Testis (tissue), 2 donors: ENCODE measurements around the gene POLQ.

Source experiments
- POLR2A ChIP-seq: fragments of 450-650 bp; IDR thresholded peaks from one replicate; pipeline ENCODE4 v1.6.1; 2017; ENCODE audit warnings: antibody characterized with exemption, mild to moderate bottlenecking, moderate library complexity
- TF ChIP-seq, protein P1 (sequence below), 3 experiments: fragments of 450-650 bp in 2 of 3; fragments of 200-600 bp in 1 of 3; sonication (generic) in 1 of 3; IDR thresholded peaks; one replicate each; pipeline ENCODE4 v1.5.1; 2016 to 2019; ENCODE audit warnings: antibody characterized with exemption in 3 of 3, mild to moderate bottlenecking in 2 of 3, moderate library complexity in 1 of 3

DNA sequence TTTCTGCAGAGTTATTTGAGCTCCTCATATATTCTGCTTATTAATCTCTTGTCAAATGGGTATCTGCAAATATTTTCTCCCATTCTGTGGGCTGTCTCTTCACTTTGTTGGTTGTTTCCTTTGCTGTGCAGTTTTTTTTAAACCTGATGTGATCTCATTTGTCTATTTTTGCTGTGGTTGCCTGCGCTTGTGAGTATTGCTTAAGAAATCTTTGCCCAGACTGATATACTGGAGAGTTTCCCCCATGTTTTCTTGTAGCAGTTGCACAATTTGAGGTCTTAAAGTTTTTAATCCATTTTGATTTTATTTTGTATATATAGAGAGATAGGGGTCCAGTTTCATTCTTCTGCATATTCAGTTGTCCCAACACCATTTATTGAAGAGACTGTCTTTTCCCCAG, 102.3 kb downstream of the POLQ start:
- TF ChIP-seq, protein P1, sequence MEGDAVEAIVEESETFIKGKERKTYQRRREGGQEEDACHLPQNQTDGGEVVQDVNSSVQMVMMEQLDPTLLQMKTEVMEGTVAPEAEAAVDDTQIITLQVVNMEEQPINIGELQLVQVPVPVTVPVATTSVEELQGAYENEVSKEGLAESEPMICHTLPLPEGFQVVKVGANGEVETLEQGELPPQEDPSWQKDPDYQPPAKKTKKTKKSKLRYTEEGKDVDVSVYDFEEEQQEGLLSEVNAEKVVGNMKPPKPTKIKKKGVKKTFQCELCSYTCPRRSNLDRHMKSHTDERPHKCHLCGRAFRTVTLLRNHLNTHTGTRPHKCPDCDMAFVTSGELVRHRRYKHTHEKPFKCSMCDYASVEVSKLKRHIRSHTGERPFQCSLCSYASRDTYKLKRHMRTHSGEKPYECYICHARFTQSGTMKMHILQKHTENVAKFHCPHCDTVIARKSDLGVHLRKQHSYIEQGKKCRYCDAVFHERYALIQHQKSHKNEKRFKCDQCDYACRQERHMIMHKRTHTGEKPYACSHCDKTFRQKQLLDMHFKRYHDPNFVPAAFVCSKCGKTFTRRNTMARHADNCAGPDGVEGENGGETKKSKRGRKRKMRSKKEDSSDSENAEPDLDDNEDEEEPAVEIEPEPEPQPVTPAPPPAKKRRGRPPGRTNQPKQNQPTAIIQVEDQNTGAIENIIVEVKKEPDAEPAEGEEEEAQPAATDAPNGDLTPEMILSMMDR (IDR thresholded peaks at IDR 0.05): no peak
- TF ChIP-seq POLR2A: no peak
